Fibroblast of peridontal ligament (primary cell): ENCODE results near the gene RERE.
A peak's percentile ranks its signal among the peaks of the same experiment; 100 is the strongest.

ENCODE experiments used
- DNase-seq: peaks from one replicate; pipeline ENCODE4 v3.0.0-alpha.2; 2010; ENCODE audit errors: extremely low read depth

The RERE gene

GRCh38 chr1:8307628-8308027 lies 509.8 kb downstream of the RERE start:
- DNase-seq, result no peak

GRCh38 chr1:8303876-8304275 lies 513.6 kb downstream of the RERE start:
- DNase-seq, result no peak

GRCh38 chr1:8303141-8303540 lies 514.3 kb downstream of the RERE start:
- DNase-seq, result peak; percentile 82
